NCI-H82 treated with DMSO at 0.1 percent for 48 hours (cell line): ENCODE data around the gene OTOL1.

ENCODE experiments used
- DNase-seq: peaks from one replicate; lab custom pipeline; 2025; ENCODE audit not compliant: unreplicated experiment; lab: John Stamatoyannopoulos, UW

OTOL1 gene

GRCh38 chr3:161531930-161532329, 35.3 kb downstream of the OTOL1 start:
- DNase-seq = no peak

GRCh38 chr3:161540594-161540993, 44.0 kb downstream of the OTOL1 start:
- DNase-seq = no peak

GRCh38 chr3:161545824-161546223, 49.2 kb downstream of the OTOL1 start:
- no peak for DNase-seq

GRCh38 chr3:161548301-161548700, 51.7 kb downstream of the OTOL1 start:
- no peak for DNase-seq

GRCh38 chr3:161549261-161549660, 52.7 kb downstream of the OTOL1 start:
- no peak for DNase-seq

- DNase-seq = no peak
Observed at GRCh38 chr3:161550491-161551195, 54.0 kb downstream of the OTOL1 start.

- no peak for DNase-seq
Observed at GRCh38 chr3:161551697-161552096, 55.1 kb downstream of the OTOL1 start.

- DNase-seq = no peak
Observed at GRCh38 chr3:161552984-161553560, 56.5 kb downstream of the OTOL1 start.
